Measurements from ENCODE around the gene ABLIM2. TPM values are rescaled to one million over a fixed set of nuclear protein-coding genes. Genes with fewer than 3 reads are reported as not detected.
A peak's percentile ranks its signal among the peaks of the same experiment; 100 is the strongest.

The ABLIM2 gene
- total RNA-seq, 2 donors from 2014 or later = 2.6 to 7.3 TPM

DNA sequence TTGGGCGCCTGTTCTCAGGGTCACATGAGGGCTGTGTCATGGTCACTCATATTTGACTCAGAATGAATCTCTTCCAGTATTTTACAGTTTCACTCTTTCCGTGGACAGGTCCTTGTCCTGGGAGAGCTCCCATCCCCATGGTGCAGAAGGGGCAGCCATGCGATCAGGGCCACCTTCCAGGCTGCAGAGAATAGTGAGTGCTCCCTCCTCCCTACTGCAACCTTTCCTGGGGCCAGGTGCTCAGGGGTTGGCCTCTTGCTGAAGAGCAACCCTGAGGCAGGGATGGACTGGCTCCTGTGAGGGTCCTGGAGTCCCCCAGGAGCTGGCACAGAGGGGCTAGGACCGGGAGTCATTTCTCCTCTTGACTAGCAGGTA, 108.4 kb downstream of the ABLIM2 start:
- H3K9me3 ChIP-seq = no peaks in the 10 kb centered on the region
- H3K4me1 ChIP-seq (replicated peaks) = peaks cover 5% of the 10 kb centered on the region
- no peak for DNase-seq (ENCODE audit: low spot score)
- H3K27me3 ChIP-seq (replicated peaks; ENCODE audit: insufficient read depth) = no peaks in the 10 kb centered on the region
- H3K36me3 ChIP-seq = no peaks in the 10 kb centered on the region
- no peak overlapping the region for H3K4me3 ChIP-seq
- intact Hi-C loops (cut with DNase I) = no loop called here
- WGBS = 69% methylated on average over 4 of the region's 4 CpGs
- H3K27ac ChIP-seq = no peak overlapping the region
- TF ChIP-seq POLR2A (IDR thresholded peaks at IDR 0.05) = no peak

DNA sequence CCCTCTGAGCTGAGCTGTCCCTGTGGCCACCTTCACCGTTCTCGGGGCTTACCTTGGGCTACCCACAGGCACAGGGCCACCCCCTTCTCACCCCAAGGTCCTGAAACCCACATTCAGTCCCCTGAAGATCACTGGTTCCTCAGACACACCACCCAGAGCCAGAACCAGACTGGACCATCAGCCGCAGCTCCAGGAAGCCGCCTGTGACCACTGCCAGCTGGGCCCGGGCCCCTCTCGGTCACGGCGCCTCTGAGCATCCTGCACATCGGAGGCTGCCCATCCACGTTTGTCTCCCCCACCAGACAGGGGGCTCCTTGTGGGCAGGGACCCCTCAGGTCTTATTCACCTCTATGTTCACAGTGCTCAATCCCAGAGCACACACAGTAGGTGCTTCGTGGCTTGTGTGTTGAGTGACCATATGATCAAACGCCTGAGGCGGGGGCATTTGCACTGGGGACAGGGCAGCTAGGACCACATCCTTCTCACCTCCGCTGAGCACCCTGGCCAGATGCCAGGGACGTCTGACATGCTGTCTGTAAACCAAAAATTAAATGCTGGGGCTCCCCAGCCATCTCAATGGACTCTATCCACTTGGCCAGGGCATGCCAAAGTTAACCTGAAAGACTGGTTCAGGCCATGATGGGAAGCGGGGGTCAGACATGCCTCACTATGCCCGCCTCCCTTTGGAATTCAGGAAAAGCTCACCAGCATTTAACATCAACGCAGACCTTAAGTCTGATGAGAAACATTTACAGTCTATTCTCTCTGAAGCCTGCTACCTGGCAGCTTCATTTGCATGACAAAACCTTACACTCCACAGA, 109.5 kb downstream of the ABLIM2 start:
- no peaks in the 10 kb centered on the region for H3K36me3 ChIP-seq
- no peaks in the 10 kb centered on the region for H3K27me3 ChIP-seq (replicated peaks; ENCODE audit: insufficient read depth)
- H3K27ac ChIP-seq = no peak overlapping the region
- no peak overlapping the region for H3K4me3 ChIP-seq
- intact Hi-C loops (cut with DNase I) = no loop called here
- 66% methylated on average over 18 of the region's 18 CpGs for WGBS
- no peaks in the 10 kb centered on the region for H3K9me3 ChIP-seq
- DNase-seq (ENCODE audit: low spot score) = peak; percentile 14
- peaks cover 5% of the 10 kb centered on the region for H3K4me1 ChIP-seq (replicated peaks)
- TF ChIP-seq, protein P1, sequence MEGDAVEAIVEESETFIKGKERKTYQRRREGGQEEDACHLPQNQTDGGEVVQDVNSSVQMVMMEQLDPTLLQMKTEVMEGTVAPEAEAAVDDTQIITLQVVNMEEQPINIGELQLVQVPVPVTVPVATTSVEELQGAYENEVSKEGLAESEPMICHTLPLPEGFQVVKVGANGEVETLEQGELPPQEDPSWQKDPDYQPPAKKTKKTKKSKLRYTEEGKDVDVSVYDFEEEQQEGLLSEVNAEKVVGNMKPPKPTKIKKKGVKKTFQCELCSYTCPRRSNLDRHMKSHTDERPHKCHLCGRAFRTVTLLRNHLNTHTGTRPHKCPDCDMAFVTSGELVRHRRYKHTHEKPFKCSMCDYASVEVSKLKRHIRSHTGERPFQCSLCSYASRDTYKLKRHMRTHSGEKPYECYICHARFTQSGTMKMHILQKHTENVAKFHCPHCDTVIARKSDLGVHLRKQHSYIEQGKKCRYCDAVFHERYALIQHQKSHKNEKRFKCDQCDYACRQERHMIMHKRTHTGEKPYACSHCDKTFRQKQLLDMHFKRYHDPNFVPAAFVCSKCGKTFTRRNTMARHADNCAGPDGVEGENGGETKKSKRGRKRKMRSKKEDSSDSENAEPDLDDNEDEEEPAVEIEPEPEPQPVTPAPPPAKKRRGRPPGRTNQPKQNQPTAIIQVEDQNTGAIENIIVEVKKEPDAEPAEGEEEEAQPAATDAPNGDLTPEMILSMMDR (IDR thresholded peaks at IDR 0.05) = no peak
- no peak for TF ChIP-seq POLR2A (IDR thresholded peaks at IDR 0.05)
- TF ChIP-seq POLR2AphosphoS5 (IDR thresholded peaks at IDR 0.05) = no peak

DNA sequence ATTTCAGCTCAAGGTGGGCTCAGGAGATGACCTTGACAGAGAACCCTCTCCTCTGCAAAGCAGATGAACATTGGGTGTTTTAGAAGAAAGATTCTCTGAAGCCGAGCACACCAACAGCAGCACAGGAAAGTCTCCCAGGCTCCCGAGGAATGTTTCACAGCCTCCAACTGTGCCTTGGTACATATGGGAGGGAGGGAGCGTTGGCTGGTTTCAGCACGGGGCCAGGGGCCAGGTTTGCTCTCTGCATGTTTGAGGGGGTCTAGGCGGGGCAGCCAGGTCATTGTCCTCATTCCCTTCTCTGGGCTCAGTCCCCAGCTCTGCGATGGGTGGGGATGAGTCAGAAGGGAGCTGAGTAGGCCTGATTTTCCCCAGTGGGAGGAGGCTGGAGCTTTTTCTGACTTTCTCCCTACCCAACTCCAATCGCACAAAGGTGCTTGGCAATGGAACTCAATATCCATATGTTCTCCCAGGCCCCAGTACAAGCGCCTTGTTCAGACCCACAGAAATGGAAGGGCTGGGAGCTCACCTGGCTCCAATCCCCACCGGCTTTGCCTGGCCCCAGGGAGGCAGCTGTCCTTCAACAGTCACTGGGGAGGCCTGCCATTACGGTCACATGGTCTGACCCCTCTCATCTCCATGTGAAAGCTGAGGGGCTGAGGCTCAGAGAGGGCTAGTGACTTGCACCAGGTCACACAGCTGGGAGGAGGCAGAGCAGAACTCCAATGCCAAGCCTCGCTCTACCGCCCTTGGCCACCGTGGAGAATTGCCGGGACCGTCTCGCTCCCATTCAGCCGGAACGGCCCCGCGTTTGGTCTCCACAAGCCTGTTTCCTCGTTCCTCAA, 110.6 kb downstream of the ABLIM2 start:
- Histone ChIP-seq H3K9me3 (no peaks in the 10 kb centered on the region), H3K27ac (no peak overlapping the region), H3K36me3 (no peaks in the 10 kb centered on the region), H3K27me3 (replicated peaks; ENCODE audit: insufficient read depth) (no peaks in the 10 kb centered on the region), H3K4me3 (no peak overlapping the region), H3K4me1 (replicated peaks) (peaks cover 5% of the 10 kb centered on the region)
- no peak for DNase-seq (ENCODE audit: low spot score)
- intact Hi-C loops (cut with DNase I) = no loop called here
- 91% methylated on average over 21 of the region's 21 CpGs for WGBS
- TF ChIP-seq POLR2AphosphoS5 (IDR thresholded peaks at IDR 0.05) = no peak
- TF ChIP-seq, protein P1 (IDR thresholded peaks at IDR 0.05) = no peak
- TF ChIP-seq POLR2A (IDR thresholded peaks at IDR 0.05) = no peak

DNA sequence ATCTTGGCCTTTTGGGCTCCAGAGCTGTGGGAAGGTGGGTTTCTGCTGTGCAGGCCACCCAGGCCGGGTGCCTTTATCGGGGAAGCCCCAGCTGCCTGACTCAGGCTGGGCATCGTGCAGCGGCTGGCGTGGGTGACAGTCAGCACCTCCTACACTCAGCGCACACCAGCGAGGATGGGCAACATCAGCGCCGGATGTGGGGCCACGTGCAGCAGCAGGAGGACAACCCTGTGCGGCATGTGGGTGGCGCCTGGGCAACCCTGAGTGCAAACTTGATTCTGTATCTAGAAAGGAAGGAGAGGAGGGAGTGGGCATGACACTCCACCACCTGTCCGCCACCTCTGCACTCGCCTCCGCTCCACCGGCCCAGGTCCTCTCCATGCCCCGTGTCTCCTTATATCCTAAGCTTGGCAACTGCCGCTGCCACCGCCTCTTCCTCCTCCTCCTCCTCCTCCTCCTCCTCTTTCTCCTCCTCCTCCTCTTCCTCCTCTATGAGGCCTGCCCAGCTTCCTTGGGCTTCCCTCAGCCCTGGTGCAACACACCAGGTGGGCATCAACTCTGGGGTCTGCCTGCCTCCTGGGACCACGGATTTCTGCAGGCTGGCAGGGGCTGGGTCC, 111.6 kb downstream of the ABLIM2 start:
- Histone ChIP-seq H3K27ac (no peak overlapping the region), H3K4me3 (no peak overlapping the region), H3K27me3 (replicated peaks; ENCODE audit: insufficient read depth) (no peaks in the 10 kb centered on the region), H3K9me3 (no peaks in the 10 kb centered on the region), H3K36me3 (no peaks in the 10 kb centered on the region), H3K4me1 (replicated peaks) (peaks cover 5% of the 10 kb centered on the region)
- intact Hi-C loops (cut with DNase I) = no loop called here
- DNase-seq (ENCODE audit: low spot score) = no peak
- WGBS = 92% methylated on average over 20 of the region's 20 CpGs
- TF ChIP-seq POLR2AphosphoS5 (IDR thresholded peaks at IDR 0.05) (no peak), POLR2A (IDR thresholded peaks at IDR 0.05) (no peak)
- TF ChIP-seq, protein P1 (IDR thresholded peaks at IDR 0.05) = no peak

DNA sequence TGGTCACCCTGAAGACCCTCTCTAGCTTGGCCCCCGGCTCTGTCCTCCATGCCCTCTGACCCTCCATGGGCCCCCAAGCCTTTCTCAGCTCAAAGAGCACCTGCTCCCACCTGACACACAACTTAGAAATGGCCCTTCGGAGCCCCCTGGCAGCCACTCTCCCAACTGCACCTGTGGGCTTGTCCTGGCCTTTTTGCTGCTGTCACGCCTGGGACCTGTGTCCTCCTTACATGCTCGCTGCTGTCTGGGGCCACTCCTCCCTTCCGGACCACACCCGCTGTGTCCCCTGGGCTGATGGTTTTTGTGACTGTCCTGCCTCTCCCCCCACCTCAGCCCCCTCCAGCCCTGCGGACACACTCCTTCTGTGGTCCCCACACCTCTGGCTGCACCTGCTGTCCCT, 112.7 kb downstream of the ABLIM2 start:
- 100% methylated on average over 7 of the region's 7 CpGs for WGBS
- H3K27ac ChIP-seq = no peak overlapping the region
- H3K4me3 ChIP-seq = no peak overlapping the region
- no peak for DNase-seq (ENCODE audit: low spot score)
- H3K4me1 ChIP-seq (replicated peaks) = peaks cover 5% of the 10 kb centered on the region
- TF ChIP-seq, protein P1 (IDR thresholded peaks at IDR 0.05) = no peak
- H3K9me3 ChIP-seq = no peaks in the 10 kb centered on the region
- intact Hi-C loops (cut with DNase I) = no loop called here
- no peaks in the 10 kb centered on the region for H3K27me3 ChIP-seq (replicated peaks; ENCODE audit: insufficient read depth)
- H3K36me3 ChIP-seq = no peaks in the 10 kb centered on the region
